HG02763 (cell line): ENCODE results near the gene EFNA5.

Experiments
- ATAC-seq: cut with Tn5 transposase; IDR thresholded peaks from one replicate; pipeline ENCODE4 v1.9.1; 2021; ENCODE audit warnings: mild to moderate bottlenecking, moderate library complexity; ENCODE audit not compliant: unreplicated experiment

EFNA5 gene

GRCh38 chr5:107524111-107524510 is 146.6 kb downstream of the EFNA5 start:
- no peak for ATAC-seq

- ATAC-seq = no peak
Measured at GRCh38 chr5:107523029-107523680, 147.6 kb downstream of the EFNA5 start.

GRCh38 chr5:107522456-107522855 is 148.3 kb downstream of the EFNA5 start:
- no peak for ATAC-seq

- no peak for ATAC-seq
Measured at GRCh38 chr5:107519900-107520354, 150.8 kb downstream of the EFNA5 start.

- no peak for ATAC-seq
Measured at GRCh38 chr5:107518616-107519015, 152.1 kb downstream of the EFNA5 start.

- ATAC-seq = no peak
Measured at GRCh38 chr5:107518190-107518589, 152.5 kb downstream of the EFNA5 start.

GRCh38 chr5:107517185-107518033 is 153.3 kb downstream of the EFNA5 start:
- ATAC-seq = no peak

- no peak for ATAC-seq
Measured at GRCh38 chr5:107516452-107517184, 154.1 kb downstream of the EFNA5 start.

GRCh38 chr5:107515521-107516080 is 155.1 kb downstream of the EFNA5 start:
- ATAC-seq = no peak

- no peak for ATAC-seq
Measured at GRCh38 chr5:107514305-107514704, 156.4 kb downstream of the EFNA5 start.

- no peak for ATAC-seq
Measured at GRCh38 chr5:107513337-107514085, 157.2 kb downstream of the EFNA5 start.

- no peak for ATAC-seq
Measured at GRCh38 chr5:107512029-107512428, 158.7 kb downstream of the EFNA5 start.

- no peak for ATAC-seq
Measured at GRCh38 chr5:107510125-107510524, 160.6 kb downstream of the EFNA5 start.

GRCh38 chr5:107508097-107508496 is 162.6 kb downstream of the EFNA5 start:
- no peak for ATAC-seq

- no peak for ATAC-seq
Measured at GRCh38 chr5:107505763-107506534, 164.8 kb downstream of the EFNA5 start.

- no peak for ATAC-seq
Measured at GRCh38 chr5:107504424-107504823, 166.3 kb downstream of the EFNA5 start.

- ATAC-seq = no peak
Measured at GRCh38 chr5:107502676-107503060, 168.1 kb downstream of the EFNA5 start.

- ATAC-seq = no peak
Measured at GRCh38 chr5:107501965-107502675, 168.6 kb downstream of the EFNA5 start.

GRCh38 chr5:107500840-107501239 is 169.9 kb downstream of the EFNA5 start:
- no peak for ATAC-seq
